Body of pancreas (tissue), 4 donors: ENCODE results near the gene EDIL3. TPM values are rescaled to one million over a fixed set of nuclear protein-coding genes. Genes with fewer than 3 reads are reported as not detected.
"Not testable (repeated sequence)": the region's sequence is repeated elsewhere in the genome, so short reads cannot be mapped to it uniquely, and the experiment has no call there.

Source experiments
- ATAC-seq: fragments of 150-250 bp; one replicate; pipeline ENCODE4 v1.9.1; 2016
- DNase-seq, 4 donors: peaks; one replicate each; pipeline ENCODE4 v3.0.0-alpha.2; 2019
- H3K27ac ChIP-seq, 4 donors: fragments of 200-600 bp; sonication (generic); 1 replicate in 3 of 4; 2 replicates in 1 of 4; pipeline versions ENCODE4 v1.5.1 to v1.6.1; 2016 to 2019; ENCODE audit warnings: mild to moderate bottlenecking in 1 of 4, mixed read lengths in 1 of 4, moderate library complexity in 1 of 4
- H3K27me3 ChIP-seq, 2 donors: fragments of 200-600 bp; sonication (generic); one replicate each; pipeline ENCODE4 v1.6.0; 2016; ENCODE audit warnings: mild to moderate bottlenecking in 1 of 2
- H3K36me3 ChIP-seq, 2 donors: fragments of 200-600 bp; sonication (generic); replicated peaks in 1 of 2; 2 replicates each; pipeline ENCODE4 v1.5.1; 2016; ENCODE audit warnings: low read depth in 2 of 2; ENCODE audit not compliant: insufficient read depth in 1 of 2
- H3K4me1 ChIP-seq: fragments of 200-600 bp; sonication (generic); one replicate; pipeline ENCODE4 v1.6.0; 2016
- H3K4me3 ChIP-seq, 2 donors: fragments of 200-600 bp; sonication (generic); 1 replicate in 1 of 2; 2 replicates in 1 of 2; pipeline ENCODE4 v1.5.1; 2016 to 2019
- H3K9me3 ChIP-seq, 3 donors: fragments of 200-600 bp; sonication (generic); 1 replicate in 2 of 3; 2 replicates in 1 of 3; pipeline ENCODE4 v1.5.1; 2016
- POLR2A ChIP-seq, 3 donors: fragments of 450-650 bp; IDR thresholded peaks; one replicate each; pipeline ENCODE4 v1.6.1; 2016; ENCODE audit warnings: antibody characterized with exemption in 3 of 3, mild to moderate bottlenecking in 2 of 3
- WGBS, 2 donors: methylation state at CpG; one replicate each; pipeline ENCODE4 v1.1.5; 2017; 5-methylcytosine and 5-hydroxymethylcytosine counted together
- intact Hi-C: fragments of 100-400 bp; cut with DNase I; formaldehyde crosslinking; loops from one replicate; pipeline ENCODE4 v1.15.1; 2023
- total RNA-seq, 2 donors: library from RNA; depleted of rRNA; stranded (reverse); fragments of >200 nt; gene quantifications; one replicate each; pipeline ENCODE4 v1.1.0, GENCODE V29; 2016
- TF ChIP-seq, protein P1 (sequence below), 7 experiments: fragments of 450-650 bp in 4 of 7; fragments of 200-600 bp in 3 of 7; sonication (generic) in 3 of 7; IDR thresholded peaks; one replicate each; pipeline ENCODE4 v1.5.1; 2016 to 2019; ENCODE audit warnings: antibody characterized with exemption in 7 of 7

EDIL3 gene
- total RNA-seq, 2 donors from 2014 or later = 2.3 to 4.7 TPM

DNA sequence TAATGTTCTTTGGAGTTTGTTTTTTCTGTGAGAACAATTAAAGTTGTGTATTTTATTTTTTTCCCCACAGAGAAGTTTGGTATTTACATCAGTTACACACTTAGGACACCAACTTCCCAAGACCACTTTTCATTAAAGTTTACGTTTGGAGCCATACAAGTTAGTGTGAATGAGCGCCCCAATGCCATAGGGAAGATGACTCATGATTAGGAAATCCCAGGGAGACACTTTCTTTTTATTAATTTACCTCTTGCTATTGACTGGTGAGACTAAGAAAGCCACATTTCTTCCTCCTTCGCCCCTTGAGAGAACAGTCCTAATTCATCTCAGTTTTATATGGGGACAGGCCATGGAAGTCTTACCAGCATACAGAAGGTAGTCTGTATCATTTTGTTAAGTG lies 57.1 kb downstream of the EDIL3 start:
- H3K4me3 ChIP-seq = no peak overlapping the region
- no peaks in the 10 kb centered on the region for H3K36me3 ChIP-seq
- ATAC-seq = no peak

DNA sequence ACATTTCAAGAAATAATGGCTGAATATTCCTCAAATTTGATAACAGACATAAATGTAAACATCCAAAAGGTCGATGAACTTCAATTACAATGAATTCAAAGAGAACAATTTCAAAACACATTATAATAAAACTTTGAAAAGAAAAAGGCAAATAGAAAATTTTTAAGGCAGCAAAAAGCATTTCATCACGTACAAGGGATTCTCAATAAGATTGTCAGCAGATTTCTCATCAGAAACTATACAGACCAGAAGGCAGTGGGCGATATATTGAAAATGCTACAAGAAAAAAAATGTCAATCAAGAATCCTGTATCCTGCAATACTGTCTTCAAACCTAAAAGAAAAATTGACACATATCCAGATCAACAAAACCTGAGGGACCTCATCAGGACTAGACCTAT lies 62.0 kb downstream of the EDIL3 start:
- ATAC-seq = no peak
- Histone ChIP-seq H3K9me3 (no peaks in the 10 kb centered on the region), H3K4me3 (no peak overlapping the region), H3K27ac (no peak overlapping the region), H3K36me3 (no peaks in the 10 kb centered on the region), H3K4me1 (no peaks in the 10 kb centered on the region), H3K27me3 (no peaks in the 10 kb centered on the region)
- TF ChIP-seq POLR2A (IDR thresholded peaks at IDR 0.05) = no peak
- TF ChIP-seq, protein P1, sequence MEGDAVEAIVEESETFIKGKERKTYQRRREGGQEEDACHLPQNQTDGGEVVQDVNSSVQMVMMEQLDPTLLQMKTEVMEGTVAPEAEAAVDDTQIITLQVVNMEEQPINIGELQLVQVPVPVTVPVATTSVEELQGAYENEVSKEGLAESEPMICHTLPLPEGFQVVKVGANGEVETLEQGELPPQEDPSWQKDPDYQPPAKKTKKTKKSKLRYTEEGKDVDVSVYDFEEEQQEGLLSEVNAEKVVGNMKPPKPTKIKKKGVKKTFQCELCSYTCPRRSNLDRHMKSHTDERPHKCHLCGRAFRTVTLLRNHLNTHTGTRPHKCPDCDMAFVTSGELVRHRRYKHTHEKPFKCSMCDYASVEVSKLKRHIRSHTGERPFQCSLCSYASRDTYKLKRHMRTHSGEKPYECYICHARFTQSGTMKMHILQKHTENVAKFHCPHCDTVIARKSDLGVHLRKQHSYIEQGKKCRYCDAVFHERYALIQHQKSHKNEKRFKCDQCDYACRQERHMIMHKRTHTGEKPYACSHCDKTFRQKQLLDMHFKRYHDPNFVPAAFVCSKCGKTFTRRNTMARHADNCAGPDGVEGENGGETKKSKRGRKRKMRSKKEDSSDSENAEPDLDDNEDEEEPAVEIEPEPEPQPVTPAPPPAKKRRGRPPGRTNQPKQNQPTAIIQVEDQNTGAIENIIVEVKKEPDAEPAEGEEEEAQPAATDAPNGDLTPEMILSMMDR (IDR thresholded peaks at IDR 0.05) = no peak
- 75 to 82% methylated on average over 3 of the region's 3 CpGs for WGBS, 2 donors
- DNase-seq = no peak
- intact Hi-C loops = no loop called here

More for the DNA sequence above, 57.1 kb downstream of the EDIL3 start:
- TF ChIP-seq, protein P1 (IDR thresholded peaks at IDR 0.05) = no peak
- H3K9me3 ChIP-seq = no peaks in the 10 kb centered on the region
- H3K27me3 ChIP-seq = no peaks in the 10 kb centered on the region
- no peaks in the 10 kb centered on the region for H3K4me1 ChIP-seq
- no peak for DNase-seq
- no peak overlapping the region for H3K27ac ChIP-seq
- intact Hi-C loops = no loop called here
- 45 to 74% methylated on average over 3 of the region's 3 CpGs for WGBS, 2 donors

GRCh38 chr5:84317826-84318225 lies 66.9 kb downstream of the EDIL3 start:
- ATAC-seq, intact Hi-C loops, H3K27ac ChIP-seq, H3K4me1 ChIP-seq, H3K4me3 ChIP-seq, H3K27me3 ChIP-seq, H3K36me3 ChIP-seq, H3K9me3 ChIP-seq, DNase-seq: not testable (repeated sequence)
- 82 to 83% methylated on average over 1 of the region's 1 CpG for WGBS, 2 donors

DNA sequence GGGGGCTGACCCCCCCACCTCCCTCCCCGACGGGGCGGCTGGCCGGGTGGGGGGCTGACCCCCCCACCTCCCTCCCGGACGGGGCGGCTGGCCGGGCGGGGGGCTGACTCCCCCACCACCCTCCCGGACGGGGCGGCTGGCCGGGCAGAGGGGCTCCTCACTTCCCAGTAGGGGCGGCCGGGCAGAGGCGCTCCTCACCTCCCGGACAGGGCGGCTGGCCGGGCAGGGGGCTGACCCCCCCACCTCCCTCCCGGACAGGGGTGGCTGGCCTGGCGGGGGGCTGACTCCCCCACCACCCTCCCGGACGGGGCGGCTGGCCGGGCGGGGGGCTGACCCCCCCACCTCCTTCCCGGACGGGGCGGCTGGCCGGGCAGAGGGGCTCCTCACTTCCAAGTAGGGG lies 72.4 kb downstream of the EDIL3 start:
- ATAC-seq, H3K9me3 ChIP-seq, H3K27ac ChIP-seq, DNase-seq, H3K4me3 ChIP-seq, intact Hi-C loops, H3K4me1 ChIP-seq, H3K27me3 ChIP-seq, H3K36me3 ChIP-seq: not testable (repeated sequence)
- 84% methylated on average over 8 of the region's 30 CpGs; no CpG with 5 or more reads in 1 of the 2 donors for WGBS, 2 donors

DNA sequence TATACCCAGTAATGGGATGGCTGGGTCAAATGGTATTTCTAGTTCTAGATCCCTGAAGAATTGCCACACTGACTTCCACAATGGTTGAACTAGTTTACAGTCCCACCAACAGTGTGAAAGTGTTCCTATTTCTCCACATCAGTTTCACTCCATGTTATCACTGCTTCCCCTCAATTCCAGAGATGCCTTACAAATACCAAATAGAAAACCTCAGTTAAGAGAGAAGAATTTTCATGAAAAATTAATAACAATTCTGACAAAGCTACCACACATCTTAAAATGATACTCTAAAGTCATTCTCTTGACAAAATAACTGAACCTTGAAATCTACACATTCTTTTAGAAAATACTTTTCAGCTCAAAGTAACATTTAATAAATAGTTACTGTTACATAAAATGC lies 74.8 kb downstream of the EDIL3 start:
- DNase-seq, H3K4me3 ChIP-seq, intact Hi-C loops, H3K4me1 ChIP-seq, ATAC-seq, H3K9me3 ChIP-seq, H3K36me3 ChIP-seq, H3K27me3 ChIP-seq, H3K27ac ChIP-seq: not testable (repeated sequence)

GRCh38 chr5:84306601-84307000 lies 78.1 kb downstream of the EDIL3 start:
- Histone ChIP-seq H3K36me3 (no peaks in the 10 kb centered on the region), H3K27me3 (no peaks in the 10 kb centered on the region), H3K4me3 (no peak overlapping the region), H3K9me3 (no peaks in the 10 kb centered on the region), H3K27ac (no peak overlapping the region), H3K4me1 (no peaks in the 10 kb centered on the region)
- TF ChIP-seq POLR2A (IDR thresholded peaks at IDR 0.05) = no peak
- TF ChIP-seq, protein P1 (IDR thresholded peaks at IDR 0.05) = no peak
- WGBS, 2 donors = 85 to 100% methylated on average over 1 of the region's 1 CpG
- intact Hi-C loops = no loop called here
- DNase-seq = no peak
- no peak for ATAC-seq
